BLaER1 (cell line): ENCODE results near the gene CBLN4.
A peak's percentile ranks its signal among the peaks of the same experiment; 100 is the strongest.

Source experiments
- H3K27ac ChIP-seq: shearing (Covaris generic); formaldehyde crosslinking; 2 replicates; pipeline ENCODE4 v1.8.1; 2022
- H3K27me3 ChIP-seq: shearing (Covaris generic); formaldehyde crosslinking; 2 replicates; pipeline ENCODE4 v1.8.1; 2022
- H3K36me3 ChIP-seq: shearing (Covaris generic); formaldehyde crosslinking; 2 replicates; pipeline ENCODE4 v1.8.1; 2022
- H3K4me1 ChIP-seq: shearing (Covaris generic); formaldehyde crosslinking; 2 replicates; pipeline ENCODE4 v1.8.1; 2022
- H3K4me2 ChIP-seq: shearing (Covaris generic); formaldehyde crosslinking; 2 replicates; pipeline ENCODE4 v1.8.1; 2022
- H3K4me3 ChIP-seq: shearing (Covaris generic); formaldehyde crosslinking; 2 replicates; pipeline ENCODE4 v1.8.1; 2022
- H3K9ac ChIP-seq: shearing (Covaris generic); formaldehyde crosslinking; 2 replicates; pipeline ENCODE4 v1.8.1; 2022
- H3K9me3 ChIP-seq: shearing (Covaris generic); formaldehyde crosslinking; 2 replicates; pipeline ENCODE4 v1.8.1; 2022
- H4K20me1 ChIP-seq: shearing (Covaris generic); formaldehyde crosslinking; 2 replicates; pipeline ENCODE4 v1.8.1; 2022
- Cebpa-rat ChIP-seq: shearing (Covaris generic); IDR thresholded peaks from 2 replicates; pipeline ENCODE4 v1.8.1; 2022

Gene CBLN4

DNA sequence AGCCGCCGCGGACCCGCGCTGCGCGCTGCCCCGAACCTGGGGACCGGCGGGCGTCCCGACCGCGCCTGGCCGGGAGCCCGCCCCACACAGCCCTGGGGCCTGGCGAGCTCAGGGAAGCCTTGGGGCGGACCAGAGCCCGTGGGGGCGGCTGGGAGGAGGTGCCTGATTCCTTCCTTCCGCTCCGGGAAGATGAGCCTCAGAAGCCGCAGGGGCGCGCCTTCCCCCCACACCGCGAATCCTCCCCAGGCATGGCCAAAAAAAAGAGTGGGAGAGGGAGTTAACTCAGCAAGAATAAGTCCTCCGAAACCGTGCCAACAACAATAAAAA, at the start of gene CBLN4:
Gene CBLN4, minus strand, starts transcription at position 131 of the 327 bp plus-strand sequence. CDS start 1,348 bp downstream, outside the sequence.
- H3K27ac ChIP-seq: no peak within 1 kb of the TSS
- no peak for TF ChIP-seq Cebpa-rat
- H3K4me2 ChIP-seq: no peak within 1 kb of the TSS
- no peaks in the 10 kb centered on the region for H4K20me1 ChIP-seq
- no peak within 1 kb of the TSS for H3K4me3 ChIP-seq
- H3K9me3 ChIP-seq: peaks cover 29% of the 10 kb centered on the region
- no peak within 1 kb of the TSS for H3K9ac ChIP-seq
- no peaks in the 10 kb centered on the region for H3K36me3 ChIP-seq
- no peaks in the 10 kb centered on the region for H3K27me3 ChIP-seq
- H3K4me1 ChIP-seq: no peaks in the 10 kb centered on the region

DNA sequence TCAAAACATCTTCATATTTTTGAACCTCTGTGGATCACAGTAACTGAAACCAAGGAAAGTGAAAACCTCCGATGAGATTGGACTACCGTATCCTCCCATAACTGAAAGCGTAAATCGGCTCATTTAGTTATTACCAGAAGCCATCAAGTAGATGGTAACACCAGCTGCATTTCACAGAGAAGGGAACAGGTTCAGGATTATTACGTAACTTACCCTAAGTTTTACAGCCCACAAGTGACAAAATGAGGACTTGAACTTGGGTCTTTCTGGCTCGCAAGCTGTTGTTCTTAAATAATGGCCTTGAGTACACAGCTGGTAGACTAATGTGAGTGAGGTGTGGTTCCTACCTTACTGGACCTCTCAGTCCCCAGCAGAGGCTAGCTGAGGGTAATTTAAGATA, 37.9 kb upstream of the CBLN4 start:
- no peak overlapping the region for H3K9ac ChIP-seq

DNA sequence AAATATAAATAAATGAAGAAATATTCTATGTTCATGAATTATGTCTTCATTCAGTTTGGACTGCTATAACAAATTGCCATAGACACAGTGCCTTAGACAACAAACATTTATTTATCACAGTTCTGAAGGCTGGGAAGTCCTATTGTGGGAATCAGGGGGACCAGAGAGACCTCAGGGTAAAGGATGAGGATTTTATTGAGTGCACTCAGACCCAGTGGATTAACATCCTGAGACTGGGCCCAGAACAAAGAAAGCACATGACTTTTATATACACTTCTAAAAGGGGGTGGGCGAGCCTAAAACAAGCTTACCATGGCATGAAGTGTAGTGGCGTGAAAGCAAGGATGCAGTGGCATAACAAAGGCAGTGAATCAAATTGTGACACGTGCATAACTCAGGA, 26.9 kb upstream of the CBLN4 start:
- Histone ChIP-seq H3K9ac (no peak overlapping the region), H4K20me1 (no peaks in the 10 kb centered on the region), H3K27ac (no peak overlapping the region), H3K9me3 (peaks cover 31% of the 10 kb centered on the region), H3K36me3 (no peaks in the 10 kb centered on the region), H3K27me3 (no peaks in the 10 kb centered on the region), H3K4me1 (no peaks in the 10 kb centered on the region), H3K4me3 (no peak overlapping the region), H3K4me2 (no peak overlapping the region)
- TF ChIP-seq Cebpa-rat: no peak

More for the DNA sequence above, 37.9 kb upstream of the CBLN4 start:
- Histone ChIP-seq H3K9me3 (no peaks in the 10 kb centered on the region), H3K4me3 (no peak overlapping the region), H3K4me1 (no peaks in the 10 kb centered on the region), H3K4me2 (no peak overlapping the region), H3K27ac (no peak overlapping the region), H3K36me3 (no peaks in the 10 kb centered on the region), H4K20me1 (no peaks in the 10 kb centered on the region), H3K27me3 (no peaks in the 10 kb centered on the region)
- TF ChIP-seq Cebpa-rat: 0 out of 2 replicates have a peak, but pooled peaks have one; percentile 31

DNA sequence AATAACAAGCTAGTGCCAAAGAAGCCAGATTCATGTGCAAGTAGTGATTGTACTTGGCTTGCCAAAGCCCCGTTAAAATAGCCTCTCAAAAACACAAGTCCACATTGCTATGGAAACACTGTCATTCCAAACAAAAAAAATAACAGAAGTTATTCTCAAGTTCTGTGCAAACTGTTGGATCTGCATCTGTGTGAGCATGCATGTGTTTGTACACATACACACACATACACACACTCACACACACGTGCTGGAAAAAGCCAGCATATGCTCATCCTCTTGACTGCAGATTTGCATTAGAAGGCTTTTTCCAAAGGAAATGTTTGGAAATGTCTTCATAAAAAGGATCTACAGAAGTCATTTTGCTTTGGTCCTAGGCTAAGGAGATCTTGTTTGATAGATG, 13.4 kb upstream of the CBLN4 start:
- Histone ChIP-seq H3K27ac (no peak overlapping the region), H3K36me3 (no peaks in the 10 kb centered on the region), H4K20me1 (no peaks in the 10 kb centered on the region), H3K27me3 (no peaks in the 10 kb centered on the region), H3K4me2 (no peak overlapping the region), H3K9me3 (peaks cover 11% of the 10 kb centered on the region), H3K4me1 (peaks cover 12% of the 10 kb centered on the region), H3K9ac (no peak overlapping the region), H3K4me3 (no peak overlapping the region)
- no peak for TF ChIP-seq Cebpa-rat

DNA sequence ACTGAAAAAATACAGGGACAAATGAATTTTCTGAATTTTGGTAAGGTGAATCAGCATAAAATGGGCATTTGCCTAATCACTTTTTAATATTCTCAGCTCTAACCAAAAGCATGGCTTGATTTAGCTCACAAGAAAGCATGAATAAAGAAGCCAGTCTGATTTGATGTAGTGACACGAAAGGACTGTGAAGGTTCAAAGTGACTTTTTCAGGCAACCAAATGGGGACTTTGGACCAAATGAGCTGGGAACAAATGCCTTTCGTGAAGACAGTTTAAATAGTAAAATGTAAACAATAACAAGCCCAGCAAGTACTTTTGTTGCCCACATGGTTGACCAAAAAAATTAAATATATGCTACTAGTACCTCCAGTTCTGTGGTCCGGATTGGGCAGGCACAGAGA, 12.9 kb upstream of the CBLN4 start:
- H3K4me3 ChIP-seq: no peak overlapping the region
- no peaks in the 10 kb centered on the region for H3K27me3 ChIP-seq
- H4K20me1 ChIP-seq: no peaks in the 10 kb centered on the region

DNA sequence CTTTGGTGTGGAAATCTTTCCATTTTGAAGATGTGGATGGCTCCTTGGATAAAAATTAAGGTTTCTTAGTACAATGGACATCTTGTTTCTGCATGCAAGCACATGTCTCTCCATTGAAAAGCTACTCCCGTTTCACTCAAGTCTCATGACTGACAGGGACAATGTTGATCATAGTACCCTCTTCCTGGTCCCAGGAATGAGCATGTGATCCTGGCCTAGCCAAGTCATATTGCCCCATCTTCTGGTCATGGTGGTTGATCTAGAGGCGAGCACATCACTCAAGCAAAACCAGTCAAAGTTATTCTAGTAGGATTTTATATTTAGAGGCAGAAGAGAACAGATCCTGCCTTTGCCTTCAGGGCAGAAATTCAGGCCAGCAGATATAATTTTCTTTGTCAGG, 12.2 kb upstream of the CBLN4 start:
- Histone ChIP-seq H4K20me1 (no peaks in the 10 kb centered on the region), H3K9ac (no peak overlapping the region), H3K9me3 (peaks cover 11% of the 10 kb centered on the region), H3K27me3 (no peaks in the 10 kb centered on the region), H3K36me3 (no peaks in the 10 kb centered on the region), H3K4me1 (peaks cover 12% of the 10 kb centered on the region), H3K27ac (no peak overlapping the region), H3K4me2 (peak overlapping the region; percentile 31), H3K4me3 (no peak overlapping the region)
- TF ChIP-seq Cebpa-rat: no peak

More for the DNA sequence above, 12.9 kb upstream of the CBLN4 start:
- no peak overlapping the region for H3K9ac ChIP-seq
- peak overlapping the region; percentile 31 for H3K4me2 ChIP-seq
- TF ChIP-seq Cebpa-rat: no peak
- H3K27ac ChIP-seq: no peak overlapping the region
- peaks cover 12% of the 10 kb centered on the region for H3K4me1 ChIP-seq
- H3K9me3 ChIP-seq: peaks cover 11% of the 10 kb centered on the region
- H3K36me3 ChIP-seq: no peaks in the 10 kb centered on the region

DNA sequence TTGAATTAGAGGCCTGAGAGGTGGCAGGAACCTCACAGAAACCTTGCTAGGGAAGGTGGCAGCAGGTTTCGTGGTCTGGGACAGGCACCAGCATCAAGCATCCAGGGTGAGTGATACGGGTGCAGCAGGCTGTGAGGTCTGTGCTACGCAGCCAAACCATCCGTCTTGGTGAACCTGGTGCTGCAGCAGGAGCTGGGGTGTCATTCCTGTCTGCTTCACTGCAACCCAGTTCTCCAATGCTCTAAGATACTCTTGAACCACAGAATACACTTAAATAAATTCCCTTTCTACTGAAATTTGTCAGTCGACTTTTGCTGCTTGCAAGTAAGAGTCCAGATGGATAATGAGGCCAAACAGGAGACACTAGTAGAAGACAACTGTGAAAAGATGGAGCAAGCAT, 9.7 kb upstream of the CBLN4 start:
- Histone ChIP-seq H3K27me3 (no peaks in the 10 kb centered on the region), H3K27ac (no peak overlapping the region), H3K4me3 (no peak overlapping the region), H3K36me3 (no peaks in the 10 kb centered on the region), H3K9me3 (peaks cover 11% of the 10 kb centered on the region), H3K4me2 (no peak overlapping the region), H3K9ac (no peak overlapping the region), H4K20me1 (no peaks in the 10 kb centered on the region), H3K4me1 (peaks cover 12% of the 10 kb centered on the region)
- TF ChIP-seq Cebpa-rat: no peak

DNA sequence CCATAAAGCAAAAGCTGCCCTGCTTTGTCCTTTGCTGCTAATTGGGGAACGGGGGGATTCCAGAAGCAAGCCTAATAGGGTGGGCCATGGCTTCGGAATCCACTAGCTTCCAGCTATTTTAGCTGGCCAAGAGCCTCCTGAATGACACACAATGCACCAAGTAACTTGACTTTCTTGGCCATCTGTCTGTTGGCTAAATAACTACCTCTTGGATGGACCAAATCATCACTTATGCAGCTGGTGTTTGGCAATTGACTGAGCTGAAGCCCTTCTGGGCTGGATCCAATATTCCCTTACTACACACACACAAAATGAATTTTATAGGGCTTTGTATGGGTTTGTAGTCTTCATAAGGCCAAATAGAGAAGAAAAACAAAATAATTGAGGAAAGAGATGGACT, 8.8 kb upstream of the CBLN4 start:
- Histone ChIP-seq H3K9me3 (peaks cover 11% of the 10 kb centered on the region), H3K4me3 (no peak overlapping the region)

DNA sequence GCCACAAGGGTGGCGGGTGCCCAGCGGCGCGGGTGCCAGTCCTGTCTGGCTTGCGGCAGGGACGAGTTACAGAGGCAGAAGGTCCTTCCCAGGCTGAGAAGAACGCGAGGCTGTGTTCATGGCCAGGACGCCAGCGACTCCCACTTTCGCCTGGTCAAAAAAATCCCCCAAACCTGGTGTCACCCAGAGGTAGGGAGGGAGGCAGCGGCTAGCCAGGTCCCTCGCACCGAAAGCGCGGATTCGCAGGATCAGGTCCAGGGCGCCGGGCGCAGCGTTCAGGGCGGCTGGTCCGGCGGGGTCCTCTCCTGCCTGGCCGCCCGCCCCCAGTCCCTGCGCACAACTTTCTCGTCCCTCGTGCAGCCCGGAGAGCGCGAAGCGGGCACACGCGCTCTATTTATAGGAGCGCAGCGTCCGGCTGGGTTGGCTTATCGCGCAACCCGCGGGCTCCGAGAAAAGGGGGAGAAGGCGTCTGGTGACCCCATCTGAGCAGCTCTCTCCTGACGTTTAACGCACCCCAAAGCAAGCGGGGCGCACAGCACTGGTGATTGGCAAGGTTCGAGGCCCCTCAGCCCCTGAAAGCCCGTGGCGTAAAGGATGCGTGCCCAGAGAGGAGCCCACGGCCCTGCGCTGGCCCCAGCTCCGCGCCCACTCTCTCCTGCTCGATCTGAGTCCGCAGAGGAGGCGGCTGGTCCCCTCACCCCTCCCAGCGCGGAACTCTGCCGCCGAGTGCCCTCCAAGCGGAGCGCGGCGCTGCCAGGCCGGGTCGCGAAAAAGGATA, 519 bp downstream of the CBLN4 start:
- Histone ChIP-seq H3K9me3 (peaks cover 29% of the 10 kb centered on the region), H3K27ac (no peak overlapping the region), H3K4me3 (no peak overlapping the region), H3K36me3 (no peaks in the 10 kb centered on the region), H3K4me2 (no peak overlapping the region), H4K20me1 (no peaks in the 10 kb centered on the region), H3K9ac (no peak overlapping the region), H3K4me1 (no peaks in the 10 kb centered on the region), H3K27me3 (no peaks in the 10 kb centered on the region)
- TF ChIP-seq Cebpa-rat: no peak

More for the DNA sequence above, 8.8 kb upstream of the CBLN4 start:
- Histone ChIP-seq H3K9ac (no peak overlapping the region), H3K27me3 (no peaks in the 10 kb centered on the region), H3K36me3 (no peaks in the 10 kb centered on the region), H3K4me1 (peaks cover 12% of the 10 kb centered on the region), H4K20me1 (no peaks in the 10 kb centered on the region), H3K4me2 (no peak overlapping the region), H3K27ac (no peak overlapping the region)
- TF ChIP-seq Cebpa-rat: no peak

DNA sequence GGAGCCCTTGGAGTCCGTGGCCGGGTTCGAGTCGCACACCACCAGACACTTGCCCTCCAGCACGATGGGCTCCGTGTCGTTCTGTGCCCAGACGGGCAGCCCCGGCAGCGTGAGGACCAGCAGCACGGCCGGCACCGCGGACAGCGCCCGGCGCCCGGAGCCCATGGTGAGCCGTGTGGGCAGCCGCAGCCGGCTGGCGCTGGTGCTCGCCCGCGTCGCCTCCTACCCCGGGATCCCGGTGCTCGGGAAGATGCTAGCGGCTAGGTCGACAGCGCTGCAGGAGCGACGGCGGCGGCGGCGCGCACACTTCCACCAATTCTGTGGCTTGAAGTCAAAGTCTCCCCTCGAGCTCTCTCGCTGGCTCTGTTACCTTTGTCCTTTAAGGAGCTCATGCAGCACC, 1.3 kb downstream of the CBLN4 start:
- Histone ChIP-seq H3K4me2 (no peak overlapping the region), H4K20me1 (no peaks in the 10 kb centered on the region), H3K27me3 (no peaks in the 10 kb centered on the region), H3K36me3 (no peaks in the 10 kb centered on the region), H3K9me3 (peaks cover 29% of the 10 kb centered on the region), H3K27ac (no peak overlapping the region), H3K9ac (no peak overlapping the region), H3K4me3 (no peak overlapping the region), H3K4me1 (no peaks in the 10 kb centered on the region)
- TF ChIP-seq Cebpa-rat: no peak
